ENCODE data around the gene MLXIP. TPM values are rescaled to one million over a fixed set of nuclear protein-coding genes. Genes with fewer than 3 reads are reported as not detected.

The MLXIP gene
- total and polyA plus RNA-seq, 2 of the 8 experiments (the other 6 are each of a cell fraction or from before 2014, with no cell fraction given): 5.5 to 40.5 TPM

- Histone ChIP-seq H3K18ac (ENCODE audit: extremely low read depth, low read length) (no peak overlapping the region), H4K5ac (ENCODE audit: insufficient read length, low read depth, low read length) (no peak overlapping the region), H3K9me3 (ENCODE audit: insufficient read depth in 2 of 2, low read depth in 1 of 2, low read length in 1 of 2) (peaks cover 8 to 16% of the 10 kb centered on the region in 2 experiments; a peak in 3 of 4 replicates), H3K9ac (replicated peaks in 1 of 4; ENCODE audit: extremely low read depth in 1 of 4, low read depth in 3 of 4, low read length in 3 of 4) (no peak overlapping the region), H4K20me1 (replicated peaks in 1 of 2; ENCODE audit: control insufficient read depth in 1 of 2, insufficient read depth in 2 of 2, low read length in 2 of 2) (peaks cover 0 to 5% of the 10 kb centered on the region in 2 experiments), H4K8ac (ENCODE audit: extremely low read depth, insufficient read depth, low read length) (no peak overlapping the region), H2BK15ac (ENCODE audit: low read length) (no peak overlapping the region), H3K14ac (ENCODE audit: insufficient read length) (no peak overlapping the region), H3K4me1 (replicated peaks in 1 of 4; ENCODE audit: control insufficient read depth in 3 of 4, insufficient read depth in 4 of 4, low read length in 3 of 4) (no peaks in the 10 kb centered on the region), H3K4me3 (ENCODE audit: extremely low read depth in 1 of 4, insufficient read depth in 2 of 4, low read depth in 3 of 4, low read length in 4 of 4) (no peak overlapping the region), H3K27me3 (replicated peaks in 1 of 4; ENCODE audit: control insufficient read depth in 3 of 4, extremely low read depth in 1 of 4, insufficient read depth in 3 of 4, low read length in 3 of 4) (no peaks in the 10 kb centered on the region), H2AFZ (ENCODE audit: low read length) (no peak overlapping the region), H2BK5ac (ENCODE audit: low read depth, low read length) (no peak overlapping the region), H3K27ac (ENCODE audit: low read depth, low read length) (no peak overlapping the region), H2AK5ac (ENCODE audit: low read depth, low read length) (no peak overlapping the region), H3K79me1 (ENCODE audit: low read depth, low read length) (no peaks in the 10 kb centered on the region), H3K56ac (replicated peaks; ENCODE audit: insufficient read length, low read depth, low read length) (no peak overlapping the region), H2BK20ac (ENCODE audit: low read length) (no peak overlapping the region), H3K4ac (replicated peaks; ENCODE audit: insufficient read length, low read depth, low read length) (no peak overlapping the region), H4K91ac (replicated peaks; ENCODE audit: insufficient read length, low read length) (no peak overlapping the region), H2BK120ac (replicated peaks; ENCODE audit: low read depth, low read length) (no peak overlapping the region), H3K23me2 (ENCODE audit: low read depth, low read length) (no peaks in the 10 kb centered on the region), H3K23ac (ENCODE audit: insufficient read length) (no peak overlapping the region), H3K79me2 (ENCODE audit: control insufficient read depth in 1 of 2, insufficient read depth in 2 of 2, low read length in 2 of 2) (no peaks in the 10 kb centered on the region), H3K36me3 (ENCODE audit: control insufficient read depth in 2 of 4, insufficient read depth in 4 of 4, low read length in 3 of 4) (peaks cover 6 to 26% (median 14%) of the 10 kb centered on the region in 4 experiments), H3K4me2 (ENCODE audit: insufficient read depth in 1 of 2, low read depth in 2 of 2, low read length in 2 of 2) (no peak overlapping the region), H2BK12ac (ENCODE audit: low read depth, low read length) (no peak overlapping the region)
- no peak for TF ChIP-seq TAF1 (IDR thresholded peaks at IDR 0.05; ENCODE audit: low read depth, low read length)
- no peak for TF ChIP-seq RXRA (IDR thresholded peaks at IDR 0.05; ENCODE audit: insufficient read depth, low read depth, low read length)
- no peak for TF ChIP-seq JUND (IDR thresholded peaks at IDR 0.05; ENCODE audit: low read length)
- no peak for TF ChIP-seq TEAD4 (IDR thresholded peaks at IDR 0.05; ENCODE audit: low read depth, low read length)
- TF ChIP-seq HDAC6 (IDR thresholded peaks at IDR 0.05; ENCODE audit: low read depth, low read length): no peak
- no peak for TF ChIP-seq NRF1 (IDR thresholded peaks at IDR 0.05; ENCODE audit: low read depth, low read length)
- no peak for TF ChIP-seq EP300 (IDR thresholded peaks at IDR 0.05; ENCODE audit: borderline replicate concordance in 1 of 2, low read depth in 2 of 2, low read length in 2 of 2)
- TF ChIP-seq TCF12 (IDR thresholded peaks at IDR 0.05; ENCODE audit: low read depth, low read length): no peak
- DNase-seq (ENCODE audit: low read depth in 1 of 2, low spot score in 2 of 2) (no peak), FAIRE-seq (no peak)
- ChIA-PET POLR2A (ENCODE audit: partially characterized antibody) (no interaction called here), CTCF (ENCODE audit: partially characterized antibody) (interaction anchor here (0.7 to 2.3 kb wide), 4 partner anchors 16 to 75 kb away, joined by 3 to 12 read pairs (median 6); no protein-coding TSS in a partner anchor)
- WGBS, 2 experiments (ENCODE audit: extremely low coverage in 1 of 2, insufficient coverage in 1 of 2, insufficient read length in 1 of 2, insufficient replicate concordance in 2 of 2, low coverage in 1 of 2, low lambda C conversion rate in 2 of 2, missing lambda C conversion rate in 1 of 2): 97% methylated on average over 8 of the region's 8 CpGs; no CpG with 5 or more reads in 1 of the 2 experiments
Observed at GRCh38 chr12:122048151-122048550, 30.4 kb upstream of the MLXIP start.
